GM19035 (cell line): ENCODE data around the gene CYB561.
"Not testable (repeated sequence)": the region's sequence is repeated elsewhere in the genome, so short reads cannot be mapped to it uniquely, and the experiment has no call there.

ENCODE experiments used
- ATAC-seq: cut with Tn5 transposase; IDR thresholded peaks from one replicate; pipeline ENCODE4 v1.9.1; 2021; ENCODE audit not compliant: unreplicated experiment

Gene CYB561

DNA sequence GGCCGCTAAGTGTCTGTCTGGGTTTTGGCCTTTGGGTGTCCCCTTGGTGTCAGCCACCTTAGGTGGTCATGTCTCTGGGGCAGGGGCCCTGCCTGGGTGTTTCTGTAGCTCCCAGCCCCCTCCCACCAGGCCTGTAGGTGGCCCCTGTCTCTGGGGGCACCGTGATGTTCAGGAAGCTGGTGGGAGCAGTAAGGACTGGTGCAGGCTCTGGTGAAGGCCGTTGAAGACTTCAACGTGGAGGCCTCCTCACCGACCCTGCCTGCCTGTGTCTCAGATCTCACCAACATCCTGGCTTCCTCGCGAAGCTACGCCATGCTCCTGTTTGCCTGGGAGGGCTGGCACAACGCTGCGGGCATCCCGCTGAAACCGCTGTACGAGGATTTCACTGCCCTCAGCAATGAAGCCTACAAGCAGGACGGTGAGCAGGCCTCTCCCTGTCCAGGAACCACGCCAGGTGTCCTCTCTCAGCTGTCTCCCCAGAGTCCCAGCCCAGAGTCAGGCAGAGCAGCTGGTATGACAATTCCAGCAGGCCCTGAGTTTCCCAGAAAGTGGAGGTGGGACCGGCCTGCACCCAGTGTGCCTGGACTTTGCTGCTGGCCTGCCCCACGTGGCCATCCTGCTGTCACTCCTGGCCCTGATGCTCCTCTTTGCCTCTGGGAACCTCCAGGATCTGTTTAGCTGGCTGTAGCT, 33.5 kb upstream of the CYB561 start:
- no peak for ATAC-seq

DNA sequence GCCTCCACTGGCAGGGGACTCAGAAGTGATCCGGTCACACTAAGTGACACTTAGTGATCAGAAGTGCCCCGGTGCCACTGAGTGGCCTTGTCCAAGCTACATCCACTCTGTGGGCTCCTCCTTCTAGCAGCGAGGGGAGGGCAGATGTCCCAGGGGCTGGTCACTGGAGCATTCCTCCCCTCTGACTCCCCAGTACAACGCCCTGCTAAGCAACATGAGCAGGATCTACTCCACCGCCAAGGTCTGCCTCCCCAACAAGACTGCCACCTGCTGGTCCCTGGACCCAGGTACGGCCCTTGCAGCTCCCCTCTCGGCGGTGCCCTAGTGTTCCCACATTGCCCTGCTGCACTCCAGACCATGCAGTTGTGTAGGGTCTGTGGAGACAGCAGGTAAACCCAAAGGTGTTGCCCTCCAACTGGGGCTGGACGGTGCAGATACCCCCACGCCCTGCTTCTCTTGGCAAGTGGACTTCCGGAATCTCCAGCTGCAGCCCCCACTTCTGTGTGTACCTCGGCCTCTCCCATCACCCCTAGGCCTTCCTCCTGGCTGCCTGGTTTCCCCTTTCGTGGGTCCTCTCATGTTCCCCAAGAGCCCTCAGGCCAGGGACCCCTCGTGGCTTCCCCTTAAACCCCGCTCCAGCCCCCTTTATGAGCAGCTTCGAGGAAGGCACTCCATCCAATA, 32.8 kb upstream of the CYB561 start:
- ATAC-seq = no peak

DNA sequence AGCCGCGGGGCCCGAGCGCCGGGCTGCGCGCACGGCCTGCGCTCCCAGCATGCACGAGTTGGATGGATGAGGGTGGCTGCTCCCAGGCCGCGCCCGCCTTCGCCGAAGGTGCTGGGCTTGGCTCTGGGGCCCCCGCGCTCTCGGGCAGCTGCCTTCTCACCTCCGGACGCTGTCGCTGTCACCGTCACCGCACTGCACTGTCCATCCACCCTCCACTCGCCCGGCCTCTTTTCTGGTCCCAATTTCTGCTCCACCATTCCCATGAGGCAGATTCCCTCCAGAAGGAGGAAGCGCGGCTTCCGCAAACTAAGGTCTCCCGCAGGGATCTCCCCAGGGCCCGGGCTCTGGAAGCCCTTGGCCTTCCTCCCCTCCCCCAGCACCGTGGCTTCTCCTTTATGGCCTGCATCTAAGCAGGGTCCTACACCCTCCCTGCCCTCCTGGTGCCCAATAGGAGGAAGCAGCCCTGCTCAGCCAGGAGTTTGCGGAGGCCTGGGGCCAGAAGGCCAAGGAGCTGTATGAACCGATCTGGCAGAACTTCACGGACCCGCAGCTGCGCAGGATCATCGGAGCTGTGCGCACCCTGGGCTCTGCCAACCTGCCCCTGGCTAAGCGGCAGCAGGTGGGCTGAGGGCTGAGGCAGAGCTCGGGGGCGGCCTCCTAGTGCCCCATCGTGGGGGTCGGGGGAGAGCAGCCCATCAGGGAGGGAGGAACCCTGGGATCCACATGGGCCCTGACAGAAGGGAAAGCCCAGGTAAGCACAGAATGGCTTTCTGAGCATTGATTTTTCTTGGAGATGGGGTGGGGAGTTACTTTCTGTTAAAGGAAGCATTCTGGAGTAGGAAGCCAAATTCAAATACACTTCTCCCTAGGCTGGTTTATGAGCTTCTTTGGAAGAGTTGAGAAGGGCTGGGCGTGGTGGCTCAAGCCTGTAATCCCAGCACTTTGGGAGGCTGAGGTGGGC, 31.7 kb upstream of the CYB561 start:
- ATAC-seq = no peak

DNA sequence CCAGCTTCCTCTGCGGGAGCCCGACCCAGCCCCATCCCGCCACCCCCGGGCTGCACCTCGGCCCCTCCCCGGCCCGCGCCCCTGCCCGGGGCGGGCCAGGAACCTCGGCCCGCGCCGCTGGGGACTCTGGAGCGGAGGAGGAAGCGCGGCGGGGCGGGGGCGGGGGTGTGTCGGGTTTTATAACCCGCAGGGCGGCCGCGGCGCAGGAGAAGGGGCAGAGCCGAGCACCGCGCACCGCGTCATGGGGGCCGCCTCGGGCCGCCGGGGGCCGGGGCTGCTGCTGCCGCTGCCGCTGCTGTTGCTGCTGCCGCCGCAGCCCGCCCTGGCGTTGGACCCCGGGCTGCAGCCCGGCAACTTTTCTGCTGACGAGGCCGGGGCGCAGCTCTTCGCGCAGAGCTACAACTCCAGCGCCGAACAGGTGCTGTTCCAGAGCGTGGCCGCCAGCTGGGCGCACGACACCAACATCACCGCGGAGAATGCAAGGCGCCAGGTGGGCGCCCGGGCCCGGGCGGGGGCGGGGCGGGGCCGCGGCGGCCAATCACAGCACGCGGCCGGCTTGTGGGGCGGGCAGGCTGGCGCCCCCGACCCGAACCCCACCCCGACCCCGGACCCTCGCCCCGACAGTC, 30.9 kb upstream of the CYB561 start, which contains the start of gene ACE:
ACE (plus strand) TSS at position 208 of the 626 bp plus-strand sequence; CDS start at position 242, 34 bp downstream.
- no peak for ATAC-seq

DNA sequence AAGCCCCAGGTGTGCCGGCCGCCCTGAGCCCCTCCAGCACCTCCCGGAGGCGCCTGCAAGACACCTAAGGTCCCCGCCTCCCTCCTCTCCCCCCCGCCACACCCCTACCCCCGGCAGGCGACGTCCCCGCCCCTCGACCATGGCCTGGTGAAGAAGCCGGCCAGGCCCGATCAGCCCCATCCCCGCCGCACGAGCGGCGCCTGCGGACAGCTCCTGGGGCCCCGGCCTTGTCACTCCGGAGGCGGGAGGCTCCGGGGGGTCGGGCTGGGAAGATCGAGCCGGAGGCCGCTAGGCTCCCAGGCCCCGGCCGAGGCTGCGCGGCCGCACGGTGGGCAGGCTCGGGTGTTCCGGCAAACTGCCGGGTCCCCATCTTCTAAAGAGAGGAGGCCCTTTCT, 30.4 kb upstream of the CYB561 start:
- ATAC-seq = no peak

DNA sequence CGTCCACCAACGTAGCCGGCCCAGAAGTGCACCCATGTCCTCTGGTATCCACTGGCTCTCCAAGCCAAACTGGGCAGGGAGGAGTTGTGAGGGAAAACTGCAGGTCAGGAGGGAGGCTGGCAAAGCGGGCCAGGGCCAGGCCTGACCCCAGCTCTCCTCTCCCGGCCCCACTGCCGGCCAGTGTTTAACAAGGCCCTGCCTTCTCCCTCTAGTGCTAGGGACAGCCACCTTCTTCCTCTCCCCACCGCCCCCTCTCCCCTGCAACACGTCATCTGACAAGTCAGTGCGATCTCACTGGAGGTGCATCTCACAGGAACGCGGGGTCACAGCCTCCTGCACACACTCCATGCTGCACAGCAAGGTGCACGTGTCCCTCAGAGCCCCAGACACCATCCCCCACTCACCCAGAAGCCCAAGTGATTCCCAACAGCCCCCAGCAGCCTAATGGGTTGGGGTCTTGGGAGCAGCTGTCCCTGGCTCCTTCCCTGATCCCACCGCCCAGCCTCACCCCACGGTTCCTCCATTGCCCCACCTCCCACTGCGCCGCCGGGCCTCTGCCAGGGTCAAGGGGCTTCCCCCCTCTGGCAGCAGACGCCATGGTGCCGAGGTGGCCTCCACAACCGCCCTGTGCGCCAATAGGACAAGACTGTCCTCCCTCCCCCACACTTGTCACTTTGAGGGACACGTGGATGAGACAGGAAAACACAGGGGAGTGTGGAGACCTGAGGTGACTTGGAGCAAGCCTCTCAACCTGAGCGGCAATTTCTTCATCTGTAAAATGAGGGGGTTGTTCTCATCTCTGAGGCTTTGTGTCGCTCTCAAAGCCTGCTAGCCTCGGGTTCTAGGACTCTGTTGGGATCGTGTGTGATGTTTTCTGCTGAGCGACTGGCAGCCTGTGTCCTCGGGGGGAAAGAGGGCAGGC, 29.6 kb upstream of the CYB561 start:
- no peak for ATAC-seq

DNA sequence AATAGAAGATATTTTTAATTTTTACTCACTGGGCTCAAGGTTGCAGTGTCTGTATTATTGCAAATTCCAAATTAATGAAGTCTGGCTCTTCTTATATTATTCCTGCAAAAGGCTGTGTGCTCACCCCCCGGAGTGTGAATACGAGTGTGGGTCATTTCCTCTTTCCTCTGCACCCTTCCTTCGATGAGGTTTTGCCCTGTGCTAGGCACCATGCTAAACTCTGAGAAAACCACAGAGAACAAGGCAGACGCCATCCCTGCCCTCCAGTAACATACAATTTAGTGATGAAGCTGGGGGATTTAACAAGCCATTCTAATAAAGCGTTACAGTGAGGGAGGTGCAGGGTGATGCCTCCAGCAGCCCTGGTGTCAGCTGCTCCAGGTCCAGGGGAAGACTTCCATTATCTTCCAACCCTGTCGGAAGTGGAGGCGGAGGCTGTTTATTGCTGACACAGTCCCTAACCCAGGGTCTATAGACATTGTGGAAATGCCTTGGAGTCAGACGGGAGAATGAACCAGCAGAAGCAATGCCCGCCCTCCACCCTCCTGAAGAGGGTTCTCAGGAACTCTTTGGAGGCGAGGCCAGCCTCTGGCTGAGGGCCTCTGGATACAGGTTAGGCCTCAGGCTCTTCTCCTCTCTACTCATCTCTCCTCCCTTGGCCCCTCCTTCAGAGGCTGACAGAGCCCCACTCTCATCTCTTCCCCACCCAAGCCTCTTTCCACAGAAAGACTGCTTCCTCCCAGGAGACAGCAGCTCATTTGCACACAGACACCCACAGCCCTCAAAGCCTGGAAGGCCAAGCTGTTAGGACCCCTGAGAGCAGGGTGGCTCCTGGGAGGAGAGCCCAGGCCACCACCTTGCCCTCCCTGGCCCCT, 28.7 kb upstream of the CYB561 start:
- no peak for ATAC-seq

DNA sequence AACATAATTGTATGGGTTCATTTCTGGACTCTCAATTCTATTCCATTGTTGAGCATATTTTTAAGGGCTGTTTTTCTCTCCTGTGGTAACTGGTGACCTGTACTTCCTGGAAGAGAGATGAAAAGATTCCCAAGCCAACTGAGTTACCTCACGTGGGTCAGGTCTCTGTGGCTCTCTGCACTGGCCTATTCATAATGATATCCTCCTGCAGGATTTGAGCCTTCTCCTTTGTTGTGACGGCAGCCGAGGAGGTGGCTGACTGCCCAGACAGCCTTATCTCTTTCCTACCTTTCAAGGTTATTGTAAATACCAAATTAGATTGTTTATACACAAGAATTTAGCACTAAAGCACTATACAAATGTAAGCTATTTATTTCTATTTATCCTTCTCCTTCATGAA, 28.1 kb upstream of the CYB561 start:
- no peak for ATAC-seq

DNA sequence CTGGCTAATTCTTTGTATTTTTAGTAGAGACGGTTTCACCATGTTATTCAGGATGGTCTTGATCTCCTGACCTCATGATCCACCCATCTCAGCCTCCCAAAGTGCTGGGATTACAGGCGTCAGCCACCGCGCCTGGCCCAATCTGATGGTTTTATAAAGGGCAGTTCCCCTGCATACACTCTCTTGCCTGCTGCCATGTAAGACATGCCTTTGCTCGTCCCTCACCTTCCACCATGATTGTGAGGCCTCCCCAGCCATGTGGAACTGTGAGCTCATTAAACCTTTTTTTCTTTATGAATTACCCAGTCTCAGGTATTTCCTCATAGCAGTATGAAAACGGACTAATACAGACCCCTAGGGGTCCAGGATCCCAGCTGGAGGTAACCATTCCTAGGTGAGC, 22.0 kb upstream of the CYB561 start:
- ATAC-seq = not testable (repeated sequence)

DNA sequence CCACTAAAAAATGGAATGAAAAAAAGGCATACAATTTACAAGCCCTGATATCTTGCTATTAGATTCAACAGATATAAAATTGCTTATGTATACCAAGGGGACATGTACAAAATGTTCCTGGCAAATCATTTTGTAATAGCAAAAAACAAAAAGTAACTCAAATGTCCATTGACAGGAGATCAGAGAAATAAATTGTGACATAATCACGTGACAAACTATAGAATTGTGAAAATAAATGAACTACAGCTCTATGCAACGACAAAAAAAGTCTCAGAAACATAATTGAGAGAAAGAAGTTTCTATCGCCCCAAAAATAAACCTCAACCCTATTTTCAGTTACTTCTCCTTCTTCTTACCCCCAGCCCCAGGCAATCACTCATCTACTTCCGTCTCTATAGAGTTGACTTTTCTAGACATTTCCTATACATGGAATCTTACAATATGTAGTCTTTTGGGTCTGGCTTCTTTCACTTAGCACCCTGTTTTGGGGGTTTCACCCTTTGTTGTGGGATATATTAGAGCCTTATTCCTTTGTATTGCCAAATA, 18.7 kb upstream of the CYB561 start:
- no peak for ATAC-seq

DNA sequence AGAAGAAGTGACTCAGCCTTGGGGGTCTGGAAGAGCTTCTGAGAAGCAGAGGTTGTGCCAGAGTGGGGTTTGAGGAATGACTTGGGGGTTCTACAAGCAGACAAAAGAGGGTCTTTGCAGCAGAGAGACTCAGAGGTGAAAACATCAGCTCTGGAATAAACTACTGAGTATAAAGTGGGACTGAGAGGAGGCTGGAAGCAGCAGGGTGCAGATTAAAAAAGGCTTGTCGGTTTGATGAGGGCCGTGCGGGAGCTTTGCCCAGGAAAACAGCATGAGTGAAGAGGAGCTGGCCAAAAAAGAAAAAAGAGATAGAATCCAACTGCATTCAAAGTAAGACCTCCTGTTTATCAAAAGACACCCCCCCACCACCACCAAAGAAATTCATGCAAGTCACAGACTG, 17.7 kb upstream of the CYB561 start:
- ATAC-seq = no peak

DNA sequence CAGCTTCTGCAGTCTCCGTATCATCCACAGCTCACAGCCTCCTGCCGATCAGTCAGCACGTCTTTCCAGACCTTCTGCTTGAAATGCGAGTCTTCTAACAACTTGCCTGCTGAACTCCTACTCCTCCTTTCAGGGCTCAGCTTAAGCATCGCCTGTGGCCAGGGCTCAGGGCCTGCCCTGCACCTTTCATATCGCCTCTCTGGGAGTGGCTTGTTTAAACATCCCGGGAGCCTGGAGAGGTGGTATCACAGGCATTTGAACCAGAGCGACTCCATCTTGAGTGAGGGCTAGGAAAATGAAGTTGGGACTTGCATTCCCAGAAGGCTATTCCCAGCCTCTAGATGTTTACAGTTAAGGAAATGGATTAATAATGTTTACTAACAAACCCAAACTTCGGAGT, 13.9 kb upstream of the CYB561 start:
- ATAC-seq = no peak

DNA sequence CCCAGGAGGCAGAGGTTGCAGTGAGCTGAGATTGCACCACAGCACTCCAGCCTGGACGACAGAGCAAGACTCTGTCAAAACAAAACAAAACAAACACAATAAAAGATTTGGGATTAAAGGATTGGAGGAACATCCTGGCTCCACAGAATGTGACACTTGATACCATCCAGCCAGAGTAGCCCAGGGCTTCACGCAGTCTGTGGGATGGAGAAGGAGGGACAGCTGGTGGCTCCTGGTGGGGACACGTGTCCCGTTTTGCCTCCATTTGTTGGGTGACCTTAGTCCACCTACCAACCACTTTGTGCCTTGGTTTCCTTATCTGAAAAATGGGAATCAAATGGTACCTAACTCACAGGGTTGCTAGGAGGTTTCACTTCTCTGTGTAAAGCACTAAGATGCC, 12.4 kb upstream of the CYB561 start:
- ATAC-seq = no peak

DNA sequence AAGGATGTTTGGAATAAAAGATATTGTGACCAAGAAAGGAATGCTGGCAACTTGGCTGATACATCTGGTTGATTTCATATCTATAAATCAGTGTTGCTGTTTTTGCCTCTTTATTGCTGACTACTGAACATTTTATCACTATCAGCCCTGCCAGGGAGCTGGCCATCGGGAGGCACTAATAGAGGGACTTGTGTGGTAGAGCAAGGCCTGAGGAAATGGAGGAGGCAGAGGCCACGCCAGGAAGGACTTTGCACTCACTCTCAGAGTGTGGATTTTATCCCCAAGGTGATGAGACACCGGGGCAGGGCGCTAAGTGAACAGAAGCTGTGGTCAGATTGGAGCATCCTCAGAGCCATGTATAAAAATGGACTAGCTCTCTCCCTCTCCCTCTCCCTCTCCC, 9.3 kb upstream of the CYB561 start:
- no peak for ATAC-seq

DNA sequence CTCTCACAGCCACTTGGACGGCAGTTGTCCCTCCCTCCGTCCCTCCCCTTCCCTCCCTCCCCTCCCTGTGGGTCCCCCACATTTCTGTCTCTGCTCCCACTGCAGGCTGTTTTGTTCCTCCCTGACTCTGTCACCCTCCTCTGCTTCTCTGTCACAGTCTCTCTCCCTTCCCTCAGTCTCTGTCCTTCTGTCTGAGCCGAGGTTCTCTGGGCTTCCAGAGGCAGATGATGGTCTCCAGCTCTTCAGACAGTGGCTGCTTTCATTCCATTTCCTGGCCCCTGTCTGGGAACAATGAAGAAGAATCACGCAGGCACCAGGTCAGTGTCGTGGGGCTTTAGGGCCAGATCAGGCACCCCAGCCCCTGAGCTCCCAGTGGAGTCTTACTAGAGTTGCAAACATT, 8.8 kb upstream of the CYB561 start:
- no peak for ATAC-seq

DNA sequence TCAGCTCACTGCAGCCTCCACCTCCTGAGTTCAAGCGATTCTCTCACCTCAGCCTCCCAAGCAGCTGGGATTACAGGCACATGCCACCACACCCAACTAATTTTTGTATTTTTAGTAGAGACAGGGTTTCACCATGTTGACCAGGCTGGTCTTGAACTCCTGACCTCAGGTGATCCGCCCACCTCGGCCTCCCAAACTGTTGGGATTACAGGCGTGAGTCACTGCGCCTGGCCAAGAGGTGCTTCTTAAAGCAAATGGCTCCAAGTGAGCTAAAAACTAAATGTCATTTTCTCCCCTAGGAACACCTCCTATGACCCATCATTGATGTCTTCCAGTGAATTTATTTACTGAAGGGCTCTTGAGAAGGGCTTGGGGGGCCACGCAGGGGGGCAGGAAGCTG, 8.3 kb upstream of the CYB561 start:
- ATAC-seq = not testable (repeated sequence)

DNA sequence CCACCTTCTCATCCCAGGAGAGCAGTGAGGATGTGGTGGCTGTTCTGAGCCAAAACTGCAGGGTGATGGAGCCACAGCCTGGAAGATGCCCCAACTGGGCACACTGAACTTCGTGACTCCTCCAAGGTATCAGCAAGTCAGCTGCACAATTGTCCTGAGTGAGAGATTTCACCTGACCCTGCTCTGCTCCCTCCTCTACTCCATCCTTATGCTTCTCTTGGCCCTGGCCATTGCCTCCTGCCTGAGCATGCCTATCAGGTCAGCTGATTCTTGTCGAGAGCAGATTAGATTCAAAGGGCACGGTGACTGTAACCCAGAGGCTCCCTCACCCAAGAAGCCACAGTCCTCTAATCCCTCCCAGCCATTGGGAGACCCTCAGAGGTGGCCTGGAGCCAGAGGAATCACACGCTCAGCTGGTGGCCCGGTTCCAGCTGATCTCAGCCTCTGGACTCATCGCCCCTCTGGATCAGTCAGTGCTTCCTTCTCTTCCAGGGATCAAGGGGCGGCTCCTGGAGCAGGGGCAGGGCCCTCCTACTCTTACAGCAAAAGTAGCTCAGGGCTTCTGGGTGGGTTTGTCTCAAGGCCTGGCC, 7.0 kb upstream of the CYB561 start:
- ATAC-seq = no peak
